ENCODE measurements around the gene MED8.

The MED8 gene

GRCh38 chr1:43337588-43337987, 52.0 kb downstream of the MED8 start, which contains the start of gene MPL:
TSS of gene MPL (plus strand) at chr1:43337818. CDS start at chr1:43337849, 31 bp downstream.
- no peaks in the 10 kb centered on the region for H3K27me3 ChIP-seq (ENCODE audit: insufficient read depth, low read depth, severe bottlenecking)
- H3K36me3 ChIP-seq: no peaks in the 10 kb centered on the region
- H3K9me3 ChIP-seq (ENCODE audit: severe bottlenecking): no peaks in the 10 kb centered on the region
- no peak within 1 kb of the TSS for H3K4me3 ChIP-seq (ENCODE audit: low read depth, low read length)
- no peak for TF ChIP-seq CTCF (IDR thresholded peaks at IDR 0.05; ENCODE audit: low read depth, low read length)
- no peak within 1 kb of the TSS for H3K27ac ChIP-seq
- no peak for DNase-seq

- H3K27ac ChIP-seq: no peak overlapping the region
- H3K36me3 ChIP-seq: no peaks in the 10 kb centered on the region
- no peaks in the 10 kb centered on the region for H3K27me3 ChIP-seq (ENCODE audit: insufficient read depth, low read depth, severe bottlenecking)
- no peaks in the 10 kb centered on the region for H3K9me3 ChIP-seq (ENCODE audit: severe bottlenecking)
- TF ChIP-seq CTCF (IDR thresholded peaks at IDR 0.05; ENCODE audit: low read depth, low read length): no peak
- DNase-seq: no peak
- H3K4me3 ChIP-seq (ENCODE audit: low read depth, low read length): no peak overlapping the region
Measured at GRCh38 chr1:43334453-43335205, 55.0 kb downstream of the MED8 start.

All from WERI-Rb-1 (cell line).